GM12864 (cell line): ENCODE measurements around the gene GSAP.
A peak's percentile ranks its signal among the peaks of the same experiment; 100 is the strongest.

Experiments used
- DNase-seq: peaks from one replicate; pipeline ENCODE4 v3.0.0-alpha.2; 2011; ENCODE audit warnings: low read depth
- H3K4me3 ChIP-seq: 2 replicates; pipeline ENCODE4 v1.5.1; 2011; ENCODE audit warnings: mild to moderate bottlenecking, low read depth, low read length, control low read depth
- CTCF ChIP-seq: IDR thresholded peaks from 2 replicates; pipeline ENCODE4 v1.5.1; 2011; ENCODE audit warnings: low read depth, mild to moderate bottlenecking, moderate library complexity, low read length, control low read depth, inconsistent platforms; ENCODE audit errors: missing control alignments

The GSAP gene

GRCh38 chr7:77266291-77266794 is 149.8 kb downstream of the GSAP start:
- DNase-seq = peak; percentile 38
- TF ChIP-seq CTCF = no peak
- H3K4me3 ChIP-seq = no peak overlapping the region

GRCh38 chr7:77265666-77266065 is 150.5 kb downstream of the GSAP start:
- TF ChIP-seq CTCF = no peak
- H3K4me3 ChIP-seq = no peak overlapping the region
- DNase-seq = no peak

- TF ChIP-seq CTCF = no peak
- H3K4me3 ChIP-seq = no peak overlapping the region
- DNase-seq = no peak
These were observed 153.8 kb downstream of the GSAP start for GRCh38 chr7:77262316-77262715.
